K562 (cell line): Measurements from ENCODE around the gene PTGR3. TPM values are rescaled to one million over a fixed set of nuclear protein-coding genes. Genes with fewer than 3 reads are reported as not detected.

Experiments
- ATAC-seq: fragments of 200-7000 bp; cut with Tn5 transposase; 3 replicates; pipeline ENCODE4 v1.9.1; 2020; ENCODE audit warnings: moderate library complexity
- BruUV-seq: library from RNA; stranded (reverse); fragments of 400-500 nt; replicated peaks from 2 replicates; lab custom pipeline; 2021; lab: Mats Ljungman, UMichigan
- CTCF ChIA-PET: fragments of 300-600 bp; formaldehyde crosslinking; extraction: SDS; loops from one replicate; lab custom pipeline; 2021; ENCODE audit warnings: low intra/inter-chr PET ratio; lab: Yijun Ruan, JAX
- POLR2A ChIA-PET: fragments of 300-600, 350-650 bp; sonication (Branson Sonifier 250); formaldehyde crosslinking; extraction: SDS; loops from one replicate; lab custom pipeline; 2021; ENCODE audit warnings: antibody characterized with exemption, inconsistent platforms; lab: Yijun Ruan, JAX
- DNase-seq, 4 experiments: peaks; one replicate each; pipeline versions ENCODE4 v3.0.0 to v3.0.0-alpha.2; 2011 to 2018; ENCODE audit warnings: low spot score in 3 of 4, mixed read lengths in 3 of 4; ENCODE audit errors: extremely low read depth in 1 of 4
- FAIRE-seq: peaks from 2 replicates; lab custom pipeline; 2011; peaks lifted over from hg19 to GRCh38; lab: Jason Lieb, UNC
- H2AFZ ChIP-seq: 2 replicates; pipeline ENCODE4 v1.6.0; 2011; ENCODE audit warnings: low read depth, low read length, control low read depth, inconsistent platforms
- H3K27ac ChIP-seq: fragments of 200-600 bp; 3 replicates; pipeline ENCODE4 v1.8.0; 2011; ENCODE audit warnings: low read depth, mild to moderate bottlenecking, control low read depth, inconsistent platforms, low read length, moderate library complexity, mixed read lengths; ENCODE audit errors: extremely low read depth
- H3K27me3 ChIP-seq, 2 experiments: fragments of 300-600 bp in 1 of 2; 2 replicates in 1 of 2; 3 replicates in 1 of 2; pipeline versions ENCODE4 v1.6.0 to v1.8.0; 2011; ENCODE audit warnings: inconsistent platforms in 2 of 2, low read length in 2 of 2, mild to moderate bottlenecking in 1 of 2, mixed read lengths in 1 of 2, moderate library complexity in 1 of 2; ENCODE audit not compliant: control insufficient read depth in 2 of 2, insufficient read depth in 2 of 2
- H3K36me3 ChIP-seq: fragments of 300-600 bp; 3 replicates; pipeline ENCODE4 v1.8.0; 2011; ENCODE audit warnings: mild to moderate bottlenecking, low read length, inconsistent platforms; ENCODE audit not compliant: control insufficient read depth, insufficient read depth
- H3K4me1 ChIP-seq, 2 experiments: fragments of 200-600 bp in 1 of 2; replicated peaks in 1 of 2; 2 replicates in 1 of 2; 3 replicates in 1 of 2; pipeline versions ENCODE4 v1.5.1 to v1.8.0; 2011; ENCODE audit warnings: inconsistent platforms in 2 of 2, low read length in 2 of 2, mild to moderate bottlenecking in 1 of 2, mixed read lengths in 1 of 2, moderate library complexity in 1 of 2; ENCODE audit not compliant: control insufficient read depth in 2 of 2, insufficient read depth in 2 of 2
- H3K4me2 ChIP-seq: 2 replicates; pipeline ENCODE4 v1.6.1; 2011; ENCODE audit warnings: low read length, control low read depth, inconsistent platforms, mixed read lengths; ENCODE audit not compliant: insufficient read depth
- H3K4me3 ChIP-seq: fragments of 200-600 bp; sonication (generic), shearing (Covaris generic); 2 replicates; pipeline ENCODE4 v1.5.1; 2016; ENCODE audit warnings: control low read depth, inconsistent platforms
- H3K79me2 ChIP-seq: fragments of 200-600 bp; 3 replicates; pipeline ENCODE4 v1.8.0; 2011; ENCODE audit warnings: low read length, inconsistent platforms; ENCODE audit not compliant: control insufficient read depth, insufficient read depth
- H3K9ac ChIP-seq, 2 experiments: 2 replicates each; pipeline versions ENCODE4 v1.6.0 to v1.6.1; 2011; ENCODE audit warnings: low read depth in 2 of 2, low read length in 2 of 2, control low read depth in 1 of 2, inconsistent platforms in 1 of 2, mild to moderate bottlenecking in 1 of 2, mixed read lengths in 1 of 2; ENCODE audit not compliant: insufficient read depth in 1 of 2
- H3K9me1 ChIP-seq: one replicate; pipeline ENCODE4 v1.6.0; 2011; ENCODE audit warnings: inconsistent platforms, mild to moderate bottlenecking, low read length, moderate library complexity; ENCODE audit not compliant: control insufficient read depth, insufficient read depth
- H3K9me3 ChIP-seq: replicated peaks from 2 replicates; pipeline ENCODE4 v1.5.1; 2011; ENCODE audit warnings: low read depth, low read length, inconsistent platforms; ENCODE audit not compliant: control insufficient read depth, insufficient read depth
- H4K20me1 ChIP-seq: replicated peaks from 2 replicates; pipeline ENCODE4 v1.6.1; 2011; ENCODE audit warnings: low read length, inconsistent platforms, mixed read lengths; ENCODE audit not compliant: control insufficient read depth, insufficient read depth
- BRD9 ChIP-seq: fragments of 450-650 bp; IDR thresholded peaks from 2 replicates; pipeline ENCODE4 v1.6.1; 2018; ENCODE audit warnings: low read depth; ENCODE audit not compliant: partially characterized antibody
- ZBTB40 ChIP-seq, 2 experiments: fragments of 450-650 bp in 1 of 2; sonication (generic) in 1 of 2; formaldehyde crosslinking in 1 of 2; IDR thresholded peaks; 2 replicates each; pipeline versions ENCODE4 v1.7.1 to v1.9.0; 2016 to 2022; ENCODE audit warnings: inconsistent platforms in 1 of 2, mild to moderate bottlenecking in 1 of 2, missing genetic modification reagents in 1 of 2
- WGBS: fragments of 100-300 bp; shearing (Covaris generic); methylation state at CpG from one replicate; pipeline ENCODE4 v1.1.6; 2016; ENCODE audit warnings: low coverage, mixed read lengths; ENCODE audit not compliant: insufficient coverage; ENCODE audit errors: missing lambda C conversion rate; 5-methylcytosine and 5-hydroxymethylcytosine counted together
- in situ Hi-C: fragments of 300-500 bp; cut with MboI; formaldehyde crosslinking; loops from 4 replicates; pipeline ENCODE4 v1.15.0; 2018; ENCODE audit warnings: inconsistent platforms, mixed read lengths
- intact Hi-C: fragments of 100-400 bp; cut with micrococcal nuclease; formaldehyde crosslinking; loops from 2 replicates; pipeline ENCODE4 v1.14.2; 2022
- polyA plus RNA-seq, 8 experiments: library from polyadenylated mRNA; depleted of rRNA in 4 of 8; stranded (reverse) in 5 of 8; unstranded in 3 of 8; fragments of >200 nt; fragmentation: Nextera tagmentation in 2 of 8; fragmentation: Illumina TruSeq in 1 of 8; extraction: Ambion mirVana in 2 of 8; extraction: Trizol in 1 of 8; gene quantifications; 2 replicates each; pipeline versions ENCODE4 v1.2.1 to v1.2.3, GENCODE V29; 2011 to 2014; ENCODE audit warnings: inconsistent platforms in 1 of 8, missing spikeins in 1 of 8
- total RNA-seq, 7 experiments: library from RNA; depleted of rRNA in 6 of 7; stranded (reverse); fragments of >200 nt in 6 of 7; fragmentation: Illumina TruSeq in 2 of 7; extraction: Trizol in 2 of 7; gene quantifications; 2 replicates each; pipeline versions ENCODE4 v1.2.1 to v1.2.3, GENCODE V29; 2011 to 2021; ENCODE audit warnings: low replicate concordance in 1 of 7
- TF ChIP-seq, protein P1 (sequence below), 3 experiments: fragments of 200-800 bp in 1 of 3; sonication (Bioruptor generic) in 1 of 3; sonication (generic) in 1 of 3; formaldehyde crosslinking in 1 of 3; IDR thresholded peaks; 2 replicates each; pipeline versions ENCODE4 v1.6.1 to v1.8.0; 2016 to 2022; ENCODE audit warnings: mild to moderate bottlenecking in 2 of 3, missing compliant biosample characterization in 2 of 3, missing genetic modification characterization in 2 of 3, missing genetic modification reagents in 1 of 3

Gene PTGR3
- total and polyA plus RNA-seq, 9 of the 15 experiments (the other 6 are each of a cell fraction or from before 2014, with no cell fraction given): 4.1 to 32.3 (median 15.3) TPM

DNA sequence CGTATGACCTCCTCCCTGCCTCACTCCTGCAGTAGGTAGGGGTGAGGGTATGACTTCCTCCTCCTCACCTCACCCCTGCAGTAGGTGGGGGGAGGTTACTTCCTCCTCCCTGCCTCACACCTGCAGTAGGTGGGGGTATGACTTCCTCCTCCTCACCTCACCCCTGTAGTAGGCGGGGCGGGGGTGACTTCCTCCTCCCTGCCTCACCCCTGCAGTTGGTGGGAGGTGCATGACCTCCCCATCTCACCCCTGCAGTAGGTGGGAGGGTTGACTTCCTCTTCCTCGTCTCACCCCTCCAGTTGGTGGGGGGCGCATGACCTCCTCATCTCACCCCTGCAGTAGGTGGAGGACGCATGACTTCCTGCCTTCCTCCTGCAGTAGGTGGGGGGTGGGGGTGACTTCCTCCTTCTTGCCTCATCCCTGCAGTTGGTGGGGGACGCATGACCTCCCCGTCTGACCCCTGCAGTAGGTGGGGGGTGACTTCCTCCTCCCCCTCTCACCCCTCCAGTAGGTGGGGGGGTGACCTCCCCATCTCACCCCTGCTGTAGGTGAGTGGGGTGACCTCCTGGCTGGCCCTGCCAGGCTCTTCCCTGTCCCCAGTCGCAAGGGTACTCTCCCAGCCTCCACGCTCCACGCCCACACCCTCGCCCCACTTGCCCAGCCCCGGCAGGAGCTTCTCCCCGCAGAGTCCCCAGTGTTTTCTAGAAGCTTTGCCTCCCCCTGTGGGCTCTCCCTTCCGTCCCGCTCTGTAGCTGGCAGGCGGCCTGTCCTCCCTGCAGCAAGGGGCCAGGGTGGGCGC lies 40.9 kb upstream of the PTGR3 start:
- Histone ChIP-seq H3K36me3 (no peaks in the 10 kb centered on the region), H3K79me2 (no peaks in the 10 kb centered on the region; the same call in 2 of the 3 replicates), H3K9me3 (no peaks in the 10 kb centered on the region), H3K27me3 (no peaks in the 10 kb centered on the region), H3K4me1 (peaks cover 0 to 11% of the 10 kb centered on the region in 2 experiments; a peak in 3 of 5 replicates), H4K20me1 (no peaks in the 10 kb centered on the region; the same call in 1 of the 2 replicates), H3K9me1 (no peaks in the 10 kb centered on the region)
- CTCF ChIA-PET: no interaction called here
- no TSS peak for BruUV-seq
- no peak for FAIRE-seq
- whole genome bisulfite sequencing: 80% methylated on average over 1 of the region's 18 CpGs
- intact Hi-C loops: no loop called here
- in situ Hi-C loops: no loop called here
- no peak for TF ChIP-seq ZBTB40 (IDR thresholded peaks at IDR 0.05)
- TF ChIP-seq ZBTB40 (CRISPR knock-in tag; IDR thresholded peaks at IDR 0.05): no peak
- TF ChIP-seq BRD9: no peak
- TF ChIP-seq, protein P1, sequence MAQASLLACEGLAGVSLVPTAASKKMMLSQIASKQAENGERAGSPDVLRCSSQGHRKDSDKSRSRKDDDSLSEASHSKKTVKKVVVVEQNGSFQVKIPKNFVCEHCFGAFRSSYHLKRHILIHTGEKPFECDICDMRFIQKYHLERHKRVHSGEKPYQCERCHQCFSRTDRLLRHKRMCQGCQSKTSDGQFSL (CRISPR knock-in tag; IDR thresholded peaks at IDR 0.05): 0 out of 2 replicates have a peak, but pooled peaks have one; percentile 40
- TF ChIP-seq, protein P1 (tag; IDR thresholded peaks at IDR 0.05): no peak
- TF ChIP-seq, all 486 proteins: peak for 1
- DNase-seq (peak in 2 of 4 experiments; percentile 6 to 8), ATAC-seq (no peak)
- H3K27ac ChIP-seq: no peak overlapping the region
- POLR2A ChIA-PET: no interaction called here
- H2AFZ ChIP-seq: no peak overlapping the region
- H3K4me3 ChIP-seq: no peak overlapping the region
- H3K4me2 ChIP-seq: no peak overlapping the region
- no peak overlapping the region for H3K9ac ChIP-seq
